Activated naive CD4-positive, alpha-beta T cell treated with anti-CD3 and anti-CD28 coated beads for 36 hours (primary cell): ENCODE data around the gene DNAJA3. TPM values are rescaled to one million over a fixed set of nuclear protein-coding genes. Genes with fewer than 3 reads are reported as not detected.

Experiments used
- CTCF ChIA-PET: fragments of 350-600 bp; sonication (Branson Sonifier 250); formaldehyde crosslinking; loops from one replicate; lab custom pipeline; 2021; ENCODE audit warnings: antibody characterized with exemption; lab: Charles Lee
- DNase-seq: peaks from one replicate; pipeline ENCODE4 v3.0.0-alpha.2; 2020
- H3K27ac Mint-ChIP-seq: one replicate; pipeline ENCODE4 v1.8.0; 2021; ENCODE audit warnings: mild to moderate bottlenecking, mixed read lengths
- H3K27me3 Mint-ChIP-seq: one replicate; pipeline ENCODE4 v1.8.0; 2021; ENCODE audit warnings: low read depth, mixed read lengths
- H3K36me3 Mint-ChIP-seq: one replicate; pipeline ENCODE4 v1.8.0; 2021; ENCODE audit warnings: low read depth, mixed read lengths
- H3K4me1 Mint-ChIP-seq: one replicate; pipeline ENCODE4 v1.8.0; 2021; ENCODE audit warnings: low read depth, mixed read lengths
- H3K4me3 Mint-ChIP-seq: one replicate; pipeline ENCODE4 v1.8.0; 2021; ENCODE audit warnings: mild to moderate bottlenecking, moderate library complexity, mixed read lengths
- H3K9me3 Mint-ChIP-seq: one replicate; pipeline ENCODE4 v1.8.0; 2021; ENCODE audit warnings: mixed read lengths
- intact Hi-C: fragments of 100-400 bp; cut with micrococcal nuclease; formaldehyde crosslinking; loops from one replicate; pipeline ENCODE4 v1.15.1; 2023
- total RNA-seq, 2 experiments: library from RNA; stranded (reverse); gene quantifications; one replicate each; pipeline ENCODE4 v1.2.3, GENCODE V29; 2021

DNAJA3 gene
- total RNA-seq, 2 experiments from 2014 or later, result 86.7 to 88.0 TPM

DNA sequence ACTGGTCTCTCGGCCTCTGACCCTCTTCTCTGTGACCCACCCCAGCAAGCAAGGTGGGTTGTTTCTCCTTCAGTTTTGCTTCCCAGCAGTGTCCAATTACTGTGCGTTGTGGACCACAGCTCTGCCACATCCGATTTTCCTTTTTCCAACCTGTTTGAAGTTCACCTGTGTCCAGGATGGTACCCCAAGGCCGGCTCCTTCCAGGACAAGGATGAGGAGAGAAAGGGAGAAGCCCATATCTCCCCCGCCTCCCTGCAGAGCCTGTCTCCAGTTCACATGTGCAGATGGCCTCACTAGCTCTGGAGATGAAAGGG, 35.2 kb downstream of the DNAJA3 start:
- no peak for DNase-seq
- H3K27me3 Mint-ChIP-seq, result no peaks in the 10 kb centered on the region
- CTCF ChIA-PET, result interaction anchor here (0.6 to 1.0 kb wide), 2 partner anchors 10 to 47 kb away, joined by 3 read pairs; no protein-coding TSS in a partner anchor
- no peak overlapping the region for H3K4me3 Mint-ChIP-seq
- H3K4me1 Mint-ChIP-seq, result peaks cover 8% of the 10 kb centered on the region
- H3K36me3 Mint-ChIP-seq, result peaks cover 19% of the 10 kb centered on the region
- H3K27ac Mint-ChIP-seq, result peak overlapping the region; percentile 46
- no peaks in the 10 kb centered on the region for H3K9me3 Mint-ChIP-seq
- intact Hi-C loops, result no loop called here

DNA sequence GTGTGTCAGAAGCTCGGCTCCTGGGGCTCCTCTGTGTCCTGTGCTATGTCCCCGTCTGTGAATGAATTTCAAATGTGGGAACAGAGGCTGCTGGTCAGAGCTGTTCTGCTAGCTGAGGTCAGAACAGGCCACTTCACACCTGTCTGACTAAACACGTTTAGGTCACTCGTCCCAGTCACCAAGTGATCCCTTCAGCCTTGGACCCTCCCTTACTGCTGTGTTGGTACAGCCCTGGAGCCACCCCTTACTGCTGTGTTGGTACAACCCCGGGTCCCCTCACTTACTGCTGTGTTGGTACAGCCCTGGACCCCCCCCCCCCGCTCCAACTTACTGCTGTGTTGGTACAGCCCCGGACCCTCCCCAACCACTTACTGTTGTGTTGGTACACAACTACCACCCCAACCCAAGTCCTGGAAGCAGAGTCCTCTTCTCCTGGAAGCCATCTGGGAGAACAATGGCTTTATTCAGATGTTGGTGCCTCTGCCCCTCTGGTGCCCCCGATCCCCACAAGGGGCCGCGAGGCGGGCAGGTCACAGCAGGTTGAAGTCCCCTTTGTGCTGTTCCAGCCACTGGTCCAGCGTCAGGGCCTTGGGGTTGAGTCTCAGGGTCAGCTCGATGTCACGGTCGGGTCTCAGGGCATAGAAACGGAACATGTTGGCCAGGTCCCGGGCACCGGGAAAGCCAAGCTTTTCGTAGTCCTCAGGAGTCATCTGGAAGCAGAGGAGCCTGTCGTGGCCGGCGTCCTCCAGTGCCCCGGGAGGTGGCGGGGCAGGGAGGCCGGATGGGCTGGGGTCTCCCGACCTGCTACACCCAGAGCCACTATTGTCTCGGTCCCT, 35.8 kb downstream of the DNAJA3 start:
- DNase-seq, result no peak
- H3K4me1 Mint-ChIP-seq, result peaks cover 11% of the 10 kb centered on the region
- peaks cover 21% of the 10 kb centered on the region for H3K36me3 Mint-ChIP-seq
- no peaks in the 10 kb centered on the region for H3K9me3 Mint-ChIP-seq
- H3K27ac Mint-ChIP-seq, result peak overlapping the region; percentile 46
- H3K27me3 Mint-ChIP-seq, result no peaks in the 10 kb centered on the region
- H3K4me3 Mint-ChIP-seq, result no peak overlapping the region
- intact Hi-C loops, result no loop called here
- CTCF ChIA-PET, result interaction anchor here (0.6 kb wide), 2 partner anchors 46 to 167 kb away, joined by 3 read pairs; no protein-coding TSS in a partner anchor

GRCh38 chr16:4463522-4464163, 38.0 kb downstream of the DNAJA3 start:
- Mint-ChIP-seq H3K27ac (no peak overlapping the region), H3K4me3 (no peak overlapping the region), H3K4me1 (peaks cover 9% of the 10 kb centered on the region), H3K27me3 (no peaks in the 10 kb centered on the region), H3K9me3 (no peaks in the 10 kb centered on the region), H3K36me3 (peaks cover 24% of the 10 kb centered on the region)
- intact Hi-C loops, result no loop called here
- CTCF ChIA-PET, result no interaction called here
- DNase-seq, result no peak

DNA sequence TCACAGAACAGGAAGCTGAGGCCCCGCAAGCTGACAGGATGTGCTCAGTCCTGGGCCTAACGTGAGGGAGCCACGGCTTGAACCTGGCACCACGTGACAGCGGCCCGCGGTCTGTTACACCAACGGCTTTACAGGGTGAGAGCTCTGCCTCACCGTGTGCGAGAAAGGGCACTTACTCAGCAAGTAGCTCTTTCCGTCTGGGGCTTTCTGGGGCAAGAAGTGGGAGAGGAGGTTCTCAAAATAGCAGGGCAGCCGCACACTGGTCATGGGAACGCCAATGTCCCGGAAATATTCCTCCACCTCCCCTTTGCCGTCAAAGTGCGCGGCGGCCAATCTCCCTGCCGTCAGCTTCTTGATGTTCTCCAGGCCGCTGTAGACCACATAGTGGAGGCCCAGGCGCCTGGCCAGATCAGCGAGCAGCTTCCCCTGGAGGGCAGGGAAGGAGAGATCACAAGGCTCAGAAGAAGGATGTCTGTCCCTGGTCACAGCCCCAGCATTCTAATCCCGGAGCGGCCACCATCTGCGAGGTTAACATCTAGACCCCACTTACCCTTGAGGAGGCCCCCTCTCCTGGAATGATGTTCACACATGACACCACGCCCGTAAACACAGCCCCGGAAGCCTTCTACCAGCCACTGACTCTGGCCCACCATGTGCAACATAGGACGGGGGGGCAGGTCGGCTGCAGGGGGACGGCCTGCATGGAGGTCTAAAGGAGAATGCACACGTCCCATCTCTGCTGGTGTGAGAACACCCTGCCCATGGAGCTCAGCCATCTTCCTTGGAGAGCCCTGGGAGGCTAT, 40.5 kb downstream of the DNAJA3 start:
- Mint-ChIP-seq H3K27ac (peak overlapping the region; percentile 50), H3K4me3 (no peak overlapping the region), H3K36me3 (peaks cover 15% of the 10 kb centered on the region), H3K9me3 (no peaks in the 10 kb centered on the region), H3K27me3 (no peaks in the 10 kb centered on the region), H3K4me1 (peaks cover 5% of the 10 kb centered on the region)
- CTCF ChIA-PET, result interaction anchor here (0.7 kb wide), 1 partner anchor 160 kb away, joined by 3 read pairs; no protein-coding TSS in a partner anchor
- DNase-seq, result peak; percentile 36
- intact Hi-C loops, result no loop called here

GRCh38 chr16:4467916-4468315, 42.2 kb downstream of the DNAJA3 start:
- no peak overlapping the region for H3K4me3 Mint-ChIP-seq
- H3K27me3 Mint-ChIP-seq, result no peaks in the 10 kb centered on the region

DNA sequence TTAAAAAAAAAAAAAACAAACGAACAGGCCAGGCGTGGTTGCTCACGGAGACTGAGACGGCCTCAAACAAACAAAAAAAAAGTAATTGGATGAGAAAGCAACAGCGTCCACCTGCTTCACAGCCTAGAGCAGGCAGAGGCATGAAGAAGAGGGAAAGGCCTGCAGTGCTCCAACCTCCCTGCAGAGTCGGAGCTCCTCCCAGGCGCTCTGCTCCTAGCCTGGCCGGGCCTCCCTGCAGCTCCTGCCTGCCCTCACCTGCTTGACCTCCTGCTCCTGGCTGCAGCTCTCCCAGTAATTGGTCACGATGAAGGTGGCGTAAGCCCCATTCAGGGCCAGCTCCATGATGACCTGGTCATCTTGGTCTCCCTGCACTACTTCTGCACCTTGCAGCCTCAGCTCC, 43.3 kb downstream of the DNAJA3 start:
- H3K4me3 Mint-ChIP-seq, result no peak overlapping the region
- H3K27ac Mint-ChIP-seq, result no peak overlapping the region
- H3K9me3 Mint-ChIP-seq, result no peaks in the 10 kb centered on the region
- CTCF ChIA-PET, result no interaction called here
- peaks cover 15% of the 10 kb centered on the region for H3K4me1 Mint-ChIP-seq
- intact Hi-C loops, result no loop called here
- peaks cover 17% of the 10 kb centered on the region for H3K36me3 Mint-ChIP-seq
- no peaks in the 10 kb centered on the region for H3K27me3 Mint-ChIP-seq
- DNase-seq, result no peak

More at GRCh38 chr16:4467916-4468315, 42.2 kb downstream of the DNAJA3 start:
- H3K36me3 Mint-ChIP-seq, result peaks cover 17% of the 10 kb centered on the region
- CTCF ChIA-PET, result interaction anchor here (0.6 kb wide), 1 partner anchor 147 kb away, joined by 5 read pairs; no protein-coding TSS in a partner anchor
- no peaks in the 10 kb centered on the region for H3K9me3 Mint-ChIP-seq
- no peak overlapping the region for H3K27ac Mint-ChIP-seq
- no peak for DNase-seq
- H3K4me1 Mint-ChIP-seq, result peaks cover 8% of the 10 kb centered on the region
- intact Hi-C loops, result no loop called here

DNA sequence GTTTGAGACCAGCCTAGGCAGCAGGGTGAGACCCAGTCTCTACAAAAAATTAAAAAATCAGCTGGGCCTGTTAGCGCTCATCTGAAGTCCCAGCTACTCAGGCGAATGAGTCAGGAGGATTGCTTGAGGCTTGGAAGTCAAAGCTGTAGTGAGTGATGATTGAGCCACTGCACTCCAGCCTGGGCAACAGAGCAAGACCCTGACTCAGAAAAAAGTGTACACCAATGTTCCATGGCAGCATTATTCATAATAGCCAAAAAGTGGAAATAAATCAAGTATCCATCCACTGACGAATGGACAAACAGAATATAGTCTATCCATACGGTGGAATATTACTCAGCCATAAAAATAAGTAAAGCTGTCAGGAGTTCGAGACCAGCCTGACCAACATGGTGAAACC, 46.2 kb downstream of the DNAJA3 start:
- Mint-ChIP-seq H3K9me3 (no peaks in the 10 kb centered on the region), H3K27me3 (no peaks in the 10 kb centered on the region), H3K4me1 (peaks cover 24% of the 10 kb centered on the region), H3K36me3 (peaks cover 10% of the 10 kb centered on the region), H3K4me3 (no peak overlapping the region), H3K27ac (no peak overlapping the region)
- CTCF ChIA-PET, result no interaction called here
- DNase-seq, result no peak
- intact Hi-C loops, result no loop called here

DNA sequence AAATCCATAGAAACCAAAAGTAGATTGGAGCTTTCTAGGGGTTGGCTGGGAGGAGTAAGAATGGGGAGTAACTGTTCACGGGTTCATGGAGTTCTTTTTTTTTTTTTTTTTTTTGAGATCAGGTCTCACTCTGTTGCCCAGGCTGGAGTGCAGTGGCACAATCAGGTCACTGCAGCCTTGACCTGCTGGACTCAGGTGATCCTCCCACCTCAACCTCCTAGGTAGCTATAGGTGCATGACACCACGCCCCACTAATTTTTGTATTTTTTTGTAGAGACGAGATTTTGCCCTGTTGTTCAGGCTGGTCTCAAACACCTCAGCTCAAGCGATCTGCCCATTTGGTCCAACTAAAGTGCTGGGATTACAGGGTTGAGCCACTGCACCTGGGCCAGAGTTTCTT, 47.2 kb downstream of the DNAJA3 start:
- CTCF ChIA-PET, result interaction anchor here (0.6 to 1.5 kb wide), 2 partner anchors 33 to 68 kb away, joined by 3 read pairs; no protein-coding TSS in a partner anchor
- no peak for DNase-seq
- intact Hi-C loops, result no loop called here
- H3K4me3 Mint-ChIP-seq, result no peak overlapping the region
- no peaks in the 10 kb centered on the region for H3K9me3 Mint-ChIP-seq
- peaks cover 7% of the 10 kb centered on the region for H3K36me3 Mint-ChIP-seq
- H3K4me1 Mint-ChIP-seq, result peaks cover 32% of the 10 kb centered on the region
- peak overlapping the region; percentile 50 for H3K27ac Mint-ChIP-seq
- no peaks in the 10 kb centered on the region for H3K27me3 Mint-ChIP-seq

DNA sequence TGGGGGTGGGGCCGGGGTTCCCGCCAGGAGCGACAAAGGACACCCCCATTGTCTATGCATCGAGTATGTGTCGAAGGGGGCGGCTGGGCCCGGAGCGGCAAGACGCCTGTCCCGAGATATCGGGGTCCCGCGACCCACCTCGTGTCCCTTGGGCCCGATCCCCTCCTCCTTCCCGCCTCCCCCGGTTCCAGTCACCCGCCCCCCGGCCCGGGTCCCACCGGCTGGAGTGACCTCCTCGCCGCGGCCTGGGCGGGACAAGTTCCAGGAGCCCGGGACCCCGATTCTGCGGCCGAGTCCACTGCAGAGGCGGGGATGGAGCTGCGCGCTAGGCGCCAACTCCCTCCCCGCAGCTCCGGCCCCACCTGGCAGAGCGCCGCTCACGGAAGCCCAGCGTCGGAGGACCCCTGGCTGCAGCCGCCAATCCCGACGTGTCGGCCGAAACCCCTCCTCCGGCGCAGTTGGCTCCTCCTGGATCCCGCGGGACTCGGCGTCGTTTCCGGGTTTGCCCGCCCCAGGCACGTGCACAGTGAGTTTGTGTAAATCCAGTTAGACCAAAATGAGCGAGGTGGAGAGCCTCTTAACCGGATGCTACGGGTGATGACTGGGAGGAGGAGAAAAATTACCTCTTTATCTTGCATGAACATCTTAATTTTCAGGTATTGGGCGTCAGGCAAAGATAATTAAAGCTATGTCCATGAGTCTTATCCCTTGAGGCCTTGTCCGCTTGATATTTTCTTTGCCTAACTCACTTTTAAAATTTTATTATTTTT, 48.7 kb downstream of the DNAJA3 start, which contains the start of gene NMRAL1:
Gene NMRAL1 (minus strand): TSS at position 434 of the 770 bp plus-strand sequence. CDS start 493 bp downstream, outside the sequence.
- no peaks in the 10 kb centered on the region for H3K27me3 Mint-ChIP-seq
- peaks cover 41% of the 10 kb centered on the region for H3K4me1 Mint-ChIP-seq
- H3K36me3 Mint-ChIP-seq, result peaks cover 5% of the 10 kb centered on the region
- peak within 1 kb of the TSS; percentile 89 for H3K4me3 Mint-ChIP-seq
- peak within 1 kb of the TSS; percentile 82 for H3K27ac Mint-ChIP-seq
- intact Hi-C loops, result no loop called here
- peak; percentile 95 for DNase-seq
- no peaks in the 10 kb centered on the region for H3K9me3 Mint-ChIP-seq
- CTCF ChIA-PET, result interaction anchor here (5.4 kb wide), 1 partner anchor 32 kb away, joined by 32 read pairs; no protein-coding TSS in a partner anchor

DNA sequence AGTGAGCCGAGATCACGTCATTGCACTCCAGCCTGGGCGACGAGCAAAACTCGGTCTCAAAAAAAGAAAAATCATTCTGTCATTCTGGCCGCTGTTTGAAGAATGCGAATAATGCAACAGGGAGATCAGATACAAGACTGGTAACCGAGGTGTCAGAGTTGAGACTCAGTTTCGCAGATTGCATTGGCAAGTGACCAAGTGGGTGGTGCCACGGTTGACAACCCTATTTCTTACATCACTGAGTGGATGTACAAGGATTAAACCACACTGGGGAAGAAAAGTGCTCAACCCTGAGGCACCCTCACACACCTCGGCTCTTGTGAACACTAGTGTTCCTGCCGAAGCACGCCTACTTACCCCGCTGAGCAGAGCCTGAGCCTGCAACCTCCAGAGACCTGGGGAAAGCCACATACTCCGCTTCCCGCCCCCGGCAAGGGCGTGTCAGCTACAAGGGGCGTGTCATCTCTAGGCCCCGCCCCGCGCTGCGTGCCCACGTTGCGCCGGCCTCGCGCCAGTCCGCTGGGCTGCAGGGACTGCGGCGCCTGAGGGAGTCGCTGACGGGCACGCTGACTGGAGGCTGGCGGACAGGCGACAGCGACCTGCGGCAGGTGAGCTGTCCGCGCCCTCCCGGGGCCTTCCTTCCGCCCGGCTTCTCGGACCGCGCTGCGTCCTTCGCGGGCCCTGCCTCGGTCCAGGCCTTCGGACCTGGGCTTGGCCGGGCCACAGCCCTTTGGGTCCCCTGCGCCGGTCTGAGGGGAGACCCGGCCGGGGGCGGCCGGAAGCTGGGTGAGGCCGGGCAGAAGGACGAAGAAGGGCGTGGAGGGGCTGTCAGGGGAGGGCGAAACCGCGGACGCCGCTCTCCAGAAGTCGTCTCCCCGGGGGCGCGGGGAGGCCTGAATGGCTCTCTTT, 50.5 kb downstream of the DNAJA3 start, which contains the start of gene HMOX2:
Gene HMOX2 (plus strand): TSS at position 519 of the 909 bp plus-strand sequence. CDS start 29,127 bp downstream, outside the sequence.
- Mint-ChIP-seq H3K36me3 (peaks cover 5% of the 10 kb centered on the region), H3K4me1 (peaks cover 42% of the 10 kb centered on the region), H3K9me3 (no peaks in the 10 kb centered on the region), H3K27ac (peak within 1 kb of the TSS; percentile 82), H3K4me3 (peak within 1 kb of the TSS; percentile 89), H3K27me3 (no peaks in the 10 kb centered on the region)
- CTCF ChIA-PET, result interaction anchor here (0.5 to 5.4 kb wide), 10 partner anchors 9 to 183 kb away, joined by 3 to 32 read pairs (median 4); no protein-coding TSS in a partner anchor
- intact Hi-C loops, result loop anchor here (1.0 to 5.0 kb wide), 10 partner anchors 29 to 482 kb away; partner anchors contain the start of genes CDIP1, DNAJA3, MGRN1 and NUDT16L1
- peak; percentile 95 for DNase-seq
